Measurements from ENCODE around the gene MGME1.

GRCh38 chr20:17933121-17933520 is 35.7 kb upstream of the MGME1 start:
- TF ChIP-seq CTCF (IDR thresholded peaks at IDR 0.05) (no peak), POLR2A (IDR thresholded peaks at IDR 0.05) (no peak)
